ENCODE measurements around the gene FCHSD2.
A peak's percentile ranks its signal among the peaks of the same experiment; 100 is the strongest.

FCHSD2 gene

GRCh38 chr11:72838691-72839305, 303.3 kb downstream of the FCHSD2 start:
- H3K4me3 ChIP-seq (ENCODE audit: low read depth, low read length), result no peak overlapping the region
- H3K36me3 ChIP-seq (ENCODE audit: control insufficient read depth in 2 of 2, insufficient read depth in 1 of 2, low read length in 2 of 2), result peaks cover 0 to 56% of the 10 kb centered on the region in 2 experiments; a peak in 1 of 3 replicates
- ChIA-PET POLR2A (no interaction called here), CTCF (no interaction called here)
- H3K9me3 ChIP-seq (ENCODE audit: control insufficient read depth, insufficient read depth, low read depth, low read length), result no peaks in the 10 kb centered on the region
- no peak for TF ChIP-seq ZNF354C (tag by site-specific recombination; IDR thresholded peaks at IDR 0.05; ENCODE audit: borderline replicate concordance, low read depth)
- no peak for TF ChIP-seq ZNF624 (tag by site-specific recombination; IDR thresholded peaks at IDR 0.05)
- no peak for TF ChIP-seq ZNF221 (tag by site-specific recombination; IDR thresholded peaks at IDR 0.05; ENCODE audit: borderline replicate concordance)
- no peak for TF ChIP-seq ZSCAN16 (tag by site-specific recombination; IDR thresholded peaks at IDR 0.05)
- TF ChIP-seq ZNF19 (tag by site-specific recombination; IDR thresholded peaks at IDR 0.05; ENCODE audit: low read depth), result no peak
- no peak for TF ChIP-seq TSHZ1 (tag by site-specific recombination; IDR thresholded peaks at IDR 0.05; ENCODE audit: borderline replicate concordance)
- no peak overlapping the region for H3K27ac ChIP-seq (ENCODE audit: extremely low read depth, low read depth, low read length)
- H3K4me1 ChIP-seq (ENCODE audit: control insufficient read depth, insufficient read depth, low read length), result no peaks in the 10 kb centered on the region

- no peak overlapping the region for H3K27ac ChIP-seq (ENCODE audit: extremely low read depth, low read depth, low read length)
- CTCF ChIA-PET, result interaction anchor here (0.7 to 2.9 kb wide), 3 partner anchors 9 to 342 kb away, joined by 3 to 10 read pairs (median 6); no protein-coding TSS in a partner anchor
Measured at GRCh38 chr11:72836111-72836510, 306.0 kb downstream of the FCHSD2 start.

GRCh38 chr11:72834905-72835304, 307.2 kb downstream of the FCHSD2 start:
- H3K27ac ChIP-seq (ENCODE audit: extremely low read depth, low read depth, low read length), result no peak overlapping the region
- H3K4me1 ChIP-seq (ENCODE audit: control insufficient read depth, insufficient read depth, low read length), result no peaks in the 10 kb centered on the region
- peaks cover 0 to 31% of the 10 kb centered on the region in 2 experiments; a peak in 1 of 3 replicates for H3K36me3 ChIP-seq (ENCODE audit: control insufficient read depth in 2 of 2, insufficient read depth in 1 of 2, low read length in 2 of 2)
- no peaks in the 10 kb centered on the region for H3K9me3 ChIP-seq (ENCODE audit: control insufficient read depth, insufficient read depth, low read depth, low read length)
- ChIA-PET POLR2A (no interaction called here), CTCF (interaction anchor here (0.5 to 2.9 kb wide), 3 partner anchors 11 to 343 kb away, joined by 3 to 10 read pairs (median 4); no protein-coding TSS in a partner anchor)
- H3K4me3 ChIP-seq (ENCODE audit: low read depth, low read length), result no peak overlapping the region
- TF ChIP-seq AEBP2 (tag by site-specific recombination; IDR thresholded peaks at IDR 0.05; ENCODE audit: borderline replicate concordance), result no peak
- no peak for TF ChIP-seq KLF16 (tag by site-specific recombination; IDR thresholded peaks at IDR 0.05)
- no peak for TF ChIP-seq ZNF707 (tag by site-specific recombination; IDR thresholded peaks at IDR 0.05)
- TF ChIP-seq ZNF473 (tag by site-specific recombination; IDR thresholded peaks at IDR 0.05), result no peak
- TF ChIP-seq TCF7L2 (IDR thresholded peaks at IDR 0.05; ENCODE audit: borderline replicate concordance, low read depth, low read length), result no peak
- no peak for TF ChIP-seq ZNF776 (tag by site-specific recombination; IDR thresholded peaks at IDR 0.05; ENCODE audit: borderline replicate concordance)
- TF ChIP-seq ZNF610 (tag by site-specific recombination; IDR thresholded peaks at IDR 0.05; ENCODE audit: borderline replicate concordance), result no peak
- no peak for TF ChIP-seq ZNF549 (tag by site-specific recombination; IDR thresholded peaks at IDR 0.05)
- TF ChIP-seq ZNF175 (tag by site-specific recombination; IDR thresholded peaks at IDR 0.05), result no peak
- TF ChIP-seq ZNF510 (tag by site-specific recombination; IDR thresholded peaks at IDR 0.05; ENCODE audit: insufficient replicate concordance), result no peak
- TF ChIP-seq ZNF138 (tag by site-specific recombination; IDR thresholded peaks at IDR 0.05; ENCODE audit: borderline replicate concordance), result no peak

More at GRCh38 chr11:72836111-72836510, 306.0 kb downstream of the FCHSD2 start:
- TF ChIP-seq PRDM6 (tag by site-specific recombination; IDR thresholded peaks at IDR 0.05) (no peak), ZNF560 (tag by site-specific recombination; IDR thresholded peaks at IDR 0.05; ENCODE audit: borderline replicate concordance) (no peak), ZNF692 (tag by site-specific recombination; IDR thresholded peaks at IDR 0.05) (0 out of 2 replicates have a peak, but pooled peaks have one; percentile 32)
- H3K4me1 ChIP-seq (ENCODE audit: control insufficient read depth, insufficient read depth, low read length), result no peaks in the 10 kb centered on the region
- H3K9me3 ChIP-seq (ENCODE audit: control insufficient read depth, insufficient read depth, low read depth, low read length), result no peaks in the 10 kb centered on the region
- H3K4me3 ChIP-seq (ENCODE audit: low read depth, low read length), result no peak overlapping the region
- peaks cover 0 to 43% of the 10 kb centered on the region in 2 experiments; a peak in 1 of 3 replicates for H3K36me3 ChIP-seq (ENCODE audit: control insufficient read depth in 2 of 2, insufficient read depth in 1 of 2, low read length in 2 of 2)
- POLR2A ChIA-PET, result no interaction called here

Measured in HEK293 (cell line).